Measurements from ENCODE around the gene DKK1.

GRCh38 chr10:52334595-52334994 lies 20.5 kb downstream of the DKK1 start:
- TF ChIP-seq, protein P1, sequence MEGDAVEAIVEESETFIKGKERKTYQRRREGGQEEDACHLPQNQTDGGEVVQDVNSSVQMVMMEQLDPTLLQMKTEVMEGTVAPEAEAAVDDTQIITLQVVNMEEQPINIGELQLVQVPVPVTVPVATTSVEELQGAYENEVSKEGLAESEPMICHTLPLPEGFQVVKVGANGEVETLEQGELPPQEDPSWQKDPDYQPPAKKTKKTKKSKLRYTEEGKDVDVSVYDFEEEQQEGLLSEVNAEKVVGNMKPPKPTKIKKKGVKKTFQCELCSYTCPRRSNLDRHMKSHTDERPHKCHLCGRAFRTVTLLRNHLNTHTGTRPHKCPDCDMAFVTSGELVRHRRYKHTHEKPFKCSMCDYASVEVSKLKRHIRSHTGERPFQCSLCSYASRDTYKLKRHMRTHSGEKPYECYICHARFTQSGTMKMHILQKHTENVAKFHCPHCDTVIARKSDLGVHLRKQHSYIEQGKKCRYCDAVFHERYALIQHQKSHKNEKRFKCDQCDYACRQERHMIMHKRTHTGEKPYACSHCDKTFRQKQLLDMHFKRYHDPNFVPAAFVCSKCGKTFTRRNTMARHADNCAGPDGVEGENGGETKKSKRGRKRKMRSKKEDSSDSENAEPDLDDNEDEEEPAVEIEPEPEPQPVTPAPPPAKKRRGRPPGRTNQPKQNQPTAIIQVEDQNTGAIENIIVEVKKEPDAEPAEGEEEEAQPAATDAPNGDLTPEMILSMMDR (IDR thresholded peaks at IDR 0.05 in 8 of 11, conservative IDR thresholded peaks at IDR 0.05 in 3 of 11): no peak
- TF ChIP-seq POLR2AphosphoS5 (IDR thresholded peaks at IDR 0.05) (no peak), POLR2A (IDR thresholded peaks at IDR 0.05) (no peak)

Measured in spleen (tissue), 7 donors.